Measurements from ENCODE around the gene LILRB5. TPM values are rescaled to one million over a fixed set of nuclear protein-coding genes. Genes with fewer than 3 reads are reported as not detected.
"Not testable (repeated sequence)": the region's sequence is repeated elsewhere in the genome, so short reads cannot be mapped to it uniquely, and the experiment has no call there.

The LILRB5 gene
- total RNA-seq, 1 donor from 2014 or later: not detected

DNA sequence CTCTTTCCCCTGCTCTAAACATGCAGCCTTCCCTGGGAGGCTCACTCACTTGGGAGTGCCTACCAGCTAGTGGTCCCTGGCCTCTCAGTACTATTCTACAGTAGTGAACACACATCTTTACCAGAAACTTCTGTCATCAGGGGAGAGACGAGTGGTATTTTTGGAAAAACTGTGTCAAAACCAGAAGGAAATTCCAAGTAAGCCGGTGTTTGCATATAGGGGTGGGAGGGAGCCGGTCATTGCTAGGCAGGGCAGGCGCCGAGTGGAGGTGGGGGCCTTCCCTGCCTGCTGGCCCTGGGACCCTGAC lies 49.4 kb downstream of the LILRB5 start:
- Mint-ChIP-seq H3K27ac (ENCODE audit: unreplicated experiment) (no peak overlapping the region), H3K4me1 (peaks cover 64% of the 10 kb centered on the region), H3K4me3 (peak overlapping the region; percentile 99)

DNA sequence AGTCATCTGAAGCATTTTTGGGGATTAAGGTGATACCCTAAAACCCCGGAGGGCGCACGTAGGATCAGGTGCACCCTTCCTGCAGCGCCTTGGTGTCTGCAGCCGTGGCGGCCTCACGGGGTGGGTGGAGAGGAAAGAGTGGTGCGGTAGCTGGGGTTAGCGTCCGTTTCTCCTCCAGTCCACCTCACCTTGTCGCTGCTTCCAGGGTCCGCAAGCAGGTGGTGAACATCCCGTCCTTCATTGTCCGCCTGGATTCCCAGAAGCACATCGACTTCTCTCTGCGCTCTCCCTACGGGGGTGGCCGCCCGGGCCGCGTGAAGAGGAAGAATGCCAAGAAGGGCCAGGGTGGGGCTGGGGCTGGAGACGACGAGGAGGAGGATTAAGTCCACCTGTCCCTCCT lies 49.9 kb downstream of the LILRB5 start:
- peaks cover 69% of the 10 kb centered on the region for H3K4me1 Mint-ChIP-seq
- not testable (repeated sequence) for DNase-seq (ENCODE audit: low read depth, low spot score); H3K27ac Mint-ChIP-seq (ENCODE audit: unreplicated experiment); H3K9me3 Mint-ChIP-seq
- H3K4me3 Mint-ChIP-seq: peak overlapping the region; percentile 99
- H3K27me3 Mint-ChIP-seq (ENCODE audit: low read depth): peaks cover 21% of the 10 kb centered on the region
- peaks cover 51% of the 10 kb centered on the region for H3K36me3 Mint-ChIP-seq (ENCODE audit: low read depth)

More for the DNA sequence above, 49.4 kb downstream of the LILRB5 start:
- Mint-ChIP-seq H3K9me3 (no peaks in the 10 kb centered on the region), H3K36me3 (ENCODE audit: low read depth) (peaks cover 48% of the 10 kb centered on the region), H3K27me3 (ENCODE audit: low read depth) (peaks cover 21% of the 10 kb centered on the region)
- no peak for DNase-seq (ENCODE audit: low read depth, low spot score)
- TF ChIP-seq, protein P1, sequence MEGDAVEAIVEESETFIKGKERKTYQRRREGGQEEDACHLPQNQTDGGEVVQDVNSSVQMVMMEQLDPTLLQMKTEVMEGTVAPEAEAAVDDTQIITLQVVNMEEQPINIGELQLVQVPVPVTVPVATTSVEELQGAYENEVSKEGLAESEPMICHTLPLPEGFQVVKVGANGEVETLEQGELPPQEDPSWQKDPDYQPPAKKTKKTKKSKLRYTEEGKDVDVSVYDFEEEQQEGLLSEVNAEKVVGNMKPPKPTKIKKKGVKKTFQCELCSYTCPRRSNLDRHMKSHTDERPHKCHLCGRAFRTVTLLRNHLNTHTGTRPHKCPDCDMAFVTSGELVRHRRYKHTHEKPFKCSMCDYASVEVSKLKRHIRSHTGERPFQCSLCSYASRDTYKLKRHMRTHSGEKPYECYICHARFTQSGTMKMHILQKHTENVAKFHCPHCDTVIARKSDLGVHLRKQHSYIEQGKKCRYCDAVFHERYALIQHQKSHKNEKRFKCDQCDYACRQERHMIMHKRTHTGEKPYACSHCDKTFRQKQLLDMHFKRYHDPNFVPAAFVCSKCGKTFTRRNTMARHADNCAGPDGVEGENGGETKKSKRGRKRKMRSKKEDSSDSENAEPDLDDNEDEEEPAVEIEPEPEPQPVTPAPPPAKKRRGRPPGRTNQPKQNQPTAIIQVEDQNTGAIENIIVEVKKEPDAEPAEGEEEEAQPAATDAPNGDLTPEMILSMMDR (conservative IDR thresholded peaks at IDR 0.05): no peak

DNA sequence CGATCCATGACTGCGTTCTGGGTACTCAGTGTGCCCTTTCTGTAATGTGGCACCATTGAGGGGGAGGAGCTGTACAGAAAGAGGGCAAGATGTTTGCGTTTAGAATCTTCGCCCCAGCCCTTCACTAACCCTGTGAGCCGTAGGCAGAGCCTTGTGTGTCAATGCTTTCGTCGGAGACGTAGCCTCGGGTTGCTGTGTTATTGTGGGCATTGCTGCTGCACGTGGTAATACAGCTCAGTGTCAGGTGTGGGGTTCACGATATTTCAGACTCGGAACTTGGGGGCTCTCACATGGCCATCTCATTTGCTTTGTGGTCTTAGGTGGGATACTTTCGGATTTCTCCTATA lies 50.3 kb downstream of the LILRB5 start:
- peak overlapping the region; percentile 99 for H3K4me3 Mint-ChIP-seq
- H3K4me1 Mint-ChIP-seq: peaks cover 73% of the 10 kb centered on the region
- peaks cover 21% of the 10 kb centered on the region for H3K27me3 Mint-ChIP-seq (ENCODE audit: low read depth)
- no peak overlapping the region for H3K27ac Mint-ChIP-seq (ENCODE audit: unreplicated experiment)
- TF ChIP-seq, protein P1 (conservative IDR thresholded peaks at IDR 0.05): no peak
- no peaks in the 10 kb centered on the region for H3K9me3 Mint-ChIP-seq
- peaks cover 53% of the 10 kb centered on the region for H3K36me3 Mint-ChIP-seq (ENCODE audit: low read depth)
- no peak for DNase-seq (ENCODE audit: low read depth, low spot score)

DNA sequence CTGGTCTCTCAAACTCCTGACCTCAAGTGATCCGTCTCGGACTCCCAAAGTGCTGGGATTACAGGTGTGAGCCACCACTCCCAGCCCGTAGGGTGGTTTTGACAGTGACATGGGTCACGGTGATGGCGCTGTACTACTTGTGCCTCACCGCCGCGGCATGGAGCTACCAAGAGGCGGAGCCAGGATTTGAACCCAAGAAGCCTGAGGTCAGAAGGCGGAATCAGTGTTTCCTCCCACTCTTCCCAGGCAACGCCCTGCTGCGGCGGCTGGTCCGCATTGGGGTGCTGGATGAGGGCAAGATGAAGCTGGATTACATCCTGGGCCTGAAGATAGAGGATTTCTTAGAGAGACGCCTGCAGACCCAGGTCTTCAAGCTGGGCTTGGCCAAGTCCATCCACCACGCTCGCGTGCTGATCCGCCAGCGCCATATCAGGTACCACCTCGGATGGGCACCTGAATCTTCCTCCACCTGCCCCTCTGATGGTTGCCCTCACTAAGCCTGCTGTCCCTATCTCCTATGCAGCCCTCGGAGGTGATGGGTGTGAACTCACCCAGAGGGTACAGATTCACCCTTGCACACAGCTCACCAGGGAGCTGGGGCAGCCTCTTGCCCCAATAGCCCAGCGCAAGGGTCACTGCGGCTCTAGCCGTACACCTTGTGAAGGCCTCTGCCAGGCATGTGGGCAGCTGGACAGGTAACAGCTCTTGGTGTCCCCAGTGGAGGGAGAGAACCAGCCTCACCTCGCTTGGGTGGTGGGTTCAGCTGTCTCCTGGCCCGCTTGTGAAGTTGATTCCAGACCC lies 50.8 kb downstream of the LILRB5 start:
- peaks cover 54% of the 10 kb centered on the region for H3K36me3 Mint-ChIP-seq (ENCODE audit: low read depth)
- TF ChIP-seq, protein P1 (conservative IDR thresholded peaks at IDR 0.05): no peak
- H3K27ac Mint-ChIP-seq (ENCODE audit: unreplicated experiment): no peak overlapping the region

DNA sequence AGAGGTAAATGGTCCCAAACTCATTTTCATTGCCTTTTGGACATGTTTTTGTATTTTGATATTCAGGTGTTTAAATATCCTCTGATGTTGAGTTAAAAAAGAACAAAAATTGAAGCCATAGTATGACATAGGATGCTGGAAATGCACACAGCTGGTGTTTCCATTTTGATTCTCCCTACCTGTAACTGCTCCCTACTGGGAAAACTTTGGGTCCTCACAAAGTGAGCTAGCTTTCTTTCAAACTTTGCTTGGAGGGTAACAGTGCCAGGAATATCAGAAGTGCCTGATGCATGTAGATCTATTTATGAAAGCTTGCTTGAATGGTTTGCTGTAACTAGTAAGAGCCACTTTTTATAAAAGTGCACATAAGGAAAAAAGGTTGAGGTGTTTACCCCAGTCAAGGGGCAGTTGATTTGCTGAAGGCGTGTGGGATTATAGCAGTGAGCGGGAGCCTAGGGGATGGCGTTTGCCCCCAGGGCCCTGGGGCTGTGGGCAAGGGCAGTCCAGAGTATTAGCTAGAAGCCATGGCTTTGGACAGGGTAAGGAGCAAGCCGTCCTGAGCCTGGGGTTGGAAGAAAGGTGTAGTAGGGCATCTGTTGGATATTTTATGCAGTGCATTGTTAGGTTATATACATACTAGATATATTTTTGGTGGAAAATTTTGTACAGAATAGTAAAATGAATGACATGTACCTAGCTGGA lies 52.2 kb downstream of the LILRB5 start:
- Mint-ChIP-seq H3K4me1 (peaks cover 76% of the 10 kb centered on the region), H3K36me3 (ENCODE audit: low read depth) (peaks cover 50% of the 10 kb centered on the region), H3K27me3 (ENCODE audit: low read depth) (peaks cover 15% of the 10 kb centered on the region), H3K27ac (ENCODE audit: unreplicated experiment) (peak overlapping the region; percentile 10), H3K4me3 (peak overlapping the region; percentile 99), H3K9me3 (no peaks in the 10 kb centered on the region)
- no peak for DNase-seq (ENCODE audit: low read depth, low spot score)
- TF ChIP-seq, protein P1 (conservative IDR thresholded peaks at IDR 0.05): no peak

More for the DNA sequence above, 50.8 kb downstream of the LILRB5 start:
- Mint-ChIP-seq H3K9me3 (no peaks in the 10 kb centered on the region), H3K4me1 (peaks cover 75% of the 10 kb centered on the region), H3K4me3 (peak overlapping the region; percentile 99), H3K27me3 (ENCODE audit: low read depth) (peaks cover 19% of the 10 kb centered on the region)
- no peak for DNase-seq (ENCODE audit: low read depth, low spot score)

DNA sequence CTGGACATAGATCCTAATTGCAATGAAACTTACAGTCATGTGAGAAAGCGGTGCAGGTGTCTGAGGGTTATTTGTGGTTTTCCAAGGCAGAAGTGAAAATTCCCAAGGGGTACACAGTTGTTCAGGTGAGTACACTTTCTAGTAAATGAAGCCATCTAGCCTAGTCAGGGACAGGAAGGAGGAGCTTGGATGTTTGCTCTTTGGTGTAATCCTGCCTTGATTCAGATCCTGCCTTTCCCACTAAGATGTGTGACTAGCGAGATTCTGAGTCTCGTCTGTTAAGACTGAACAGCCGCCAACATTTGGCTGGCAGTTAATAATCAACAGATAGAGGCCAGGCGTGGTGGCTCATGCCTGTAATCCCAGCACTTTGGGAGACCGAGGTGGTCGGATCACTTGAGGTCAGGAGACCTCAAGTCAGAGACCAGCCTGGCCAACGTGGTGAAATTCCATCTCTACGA lies 53.9 kb downstream of the LILRB5 start:
- H3K4me1 Mint-ChIP-seq: peaks cover 62% of the 10 kb centered on the region
- TF ChIP-seq, protein P1 (conservative IDR thresholded peaks at IDR 0.05): no peak
- peaks cover 45% of the 10 kb centered on the region for H3K36me3 Mint-ChIP-seq (ENCODE audit: low read depth)

More for the DNA sequence above, 53.9 kb downstream of the LILRB5 start:
- peak overlapping the region; percentile 43 for H3K27ac Mint-ChIP-seq (ENCODE audit: unreplicated experiment)
- peaks cover 5% of the 10 kb centered on the region for H3K27me3 Mint-ChIP-seq (ENCODE audit: low read depth)
- no peak for DNase-seq (ENCODE audit: low read depth, low spot score)
- H3K9me3 Mint-ChIP-seq: no peaks in the 10 kb centered on the region
- peak overlapping the region; percentile 99 for H3K4me3 Mint-ChIP-seq
